Common myeloid progenitor, CD34-positive (primary cell): ENCODE measurements around the gene KIF17.

Experiments used
- CTCF ChIA-PET: fragments of 350-600 bp; sonication (Branson Sonifier 250); formaldehyde crosslinking; loops from one replicate; lab custom pipeline; 2021; ENCODE audit warnings: antibody characterized with exemption; lab: Charles Lee
- POLR2A ChIA-PET: fragments of 350-600 bp; sonication (Branson Sonifier 250); formaldehyde crosslinking; loops from one replicate; lab custom pipeline; 2021; ENCODE audit warnings: antibody characterized with exemption; lab: Charles Lee
- DNase-seq, 3 donors: peaks; one replicate each; pipeline versions ENCODE4 v3.0.0 to v3.0.0-alpha.2; 2013
- H3K27ac ChIP-seq, 2 experiments: 1 replicate in 1 of 2; 2 replicates in 1 of 2; pipeline ENCODE4 v1.7.0; 2013; ENCODE audit warnings: inconsistent platforms in 2 of 2, low read length in 2 of 2, mild to moderate bottlenecking in 2 of 2, low read depth in 1 of 2, moderate library complexity in 1 of 2; ENCODE audit not compliant: severe bottlenecking in 2 of 2, insufficient read depth in 1 of 2, poor library complexity in 1 of 2
- H3K27me3 ChIP-seq, 5 experiments: replicated peaks in 2 of 5; 1 replicate in 3 of 5; 2 replicates in 2 of 5; pipeline versions ENCODE4 v1.6.1 to v1.7.0; 2013; ENCODE audit warnings: low read length in 4 of 5, mild to moderate bottlenecking in 2 of 5, moderate library complexity in 2 of 5, inconsistent platforms in 1 of 5; ENCODE audit not compliant: insufficient read depth in 5 of 5, control insufficient read depth in 4 of 5
- H3K36me3 ChIP-seq, 4 experiments: 1 replicate in 2 of 4; 2 replicates in 2 of 4; pipeline versions ENCODE4 v1.6.1 to v1.7.0; 2013; ENCODE audit warnings: low read length in 3 of 4, control low read depth in 1 of 4, mild to moderate bottlenecking in 1 of 4; ENCODE audit not compliant: control insufficient read depth in 4 of 4, insufficient read depth in 4 of 4
- H3K4me1 ChIP-seq, 4 experiments: 1 replicate in 3 of 4; 2 replicates in 1 of 4; pipeline versions ENCODE4 v1.6.1 to v1.7.1; 2013; ENCODE audit warnings: low read length in 3 of 4, mild to moderate bottlenecking in 3 of 4, control low read depth in 1 of 4, inconsistent platforms in 1 of 4, moderate library complexity in 1 of 4; ENCODE audit not compliant: control insufficient read depth in 4 of 4, insufficient read depth in 4 of 4; ENCODE audit errors: control extremely low read depth in 1 of 4
- H3K4me3 ChIP-seq, 7 experiments: 1 replicate in 4 of 7; 2 replicates in 3 of 7; pipeline versions ENCODE4 v1.5.1 to v1.7.0; 2013; ENCODE audit warnings: mild to moderate bottlenecking in 7 of 7, low read length in 6 of 7, moderate library complexity in 6 of 7, inconsistent platforms in 2 of 7, low read depth in 2 of 7, control low read depth in 1 of 7; ENCODE audit not compliant: insufficient read depth in 4 of 7, control insufficient read depth in 1 of 7; ENCODE audit errors: extremely low read depth in 1 of 7
- H3K9me3 ChIP-seq, 5 experiments: 1 replicate in 4 of 5; 2 replicates in 1 of 5; pipeline versions ENCODE4 v1.6.1 to v1.7.1; 2013; ENCODE audit warnings: low read length in 4 of 5, mild to moderate bottlenecking in 2 of 5, inconsistent platforms in 1 of 5, low read depth in 1 of 5, moderate library complexity in 1 of 5; ENCODE audit not compliant: control insufficient read depth in 4 of 5, insufficient read depth in 2 of 5; ENCODE audit errors: control extremely low read depth in 1 of 5
- whole genome bisulfite sequencing: methylation state at CpG from one replicate; pipeline ENCODE4 v1.1.5; 2013; ENCODE audit not compliant: insufficient coverage; 5-methylcytosine and 5-hydroxymethylcytosine counted together

KIF17 gene

GRCh38 chr1:20634065-20634593 is 83.7 kb downstream of the KIF17 start:
- DNase-seq = peak in 2 of 3 donors; percentile 37 to 50
- WGBS = 0% methylated on average over 8 of the region's 11 CpGs
- peaks cover 6 to 15% (median 11%) of the 10 kb centered on the region in 4 experiments for H3K4me1 ChIP-seq
- peaks cover 1 to 16% (median 9%) of the 10 kb centered on the region in 4 experiments for H3K36me3 ChIP-seq
- H3K9me3 ChIP-seq = no peaks in the 10 kb centered on the region
- H3K4me3 ChIP-seq = peak overlapping the region in 6 of 7 experiments; percentile 80 to 95 (median 89)
- CTCF ChIA-PET = interaction anchor here (0.7 to 4.0 kb wide), 14 partner anchors 9 to 110 kb away, joined by 3 to 42 read pairs (median 5); partner anchors contain the start of gene CDA
- no peaks in the 10 kb centered on the region for H3K27me3 ChIP-seq
- POLR2A ChIA-PET = interaction anchor here (0.8 to 0.9 kb wide), 2 partner anchors 53 to 60 kb away, joined by 3 to 6 read pairs; no protein-coding TSS in a partner anchor
- peak overlapping the region; percentile 50 to 78 for H3K27ac ChIP-seq

- ChIA-PET POLR2A (interaction anchor here (0.8 to 0.9 kb wide), 2 partner anchors 53 to 59 kb away, joined by 3 to 6 read pairs; no protein-coding TSS in a partner anchor), CTCF (interaction anchor here (0.7 to 4.0 kb wide), 21 partner anchors 9 to 114 kb away, joined by 3 to 42 read pairs (median 5); partner anchors contain the start of gene CDA)
- no peaks in the 10 kb centered on the region for H3K27me3 ChIP-seq
Measured at GRCh38 chr1:20633190-20634064, 84.4 kb downstream of the KIF17 start, which contains the start of gene PINK1. PINK1 (plus strand) TSS chr1:20633458; CDS start chr1:20633549, 91 bp downstream.

DNA sequence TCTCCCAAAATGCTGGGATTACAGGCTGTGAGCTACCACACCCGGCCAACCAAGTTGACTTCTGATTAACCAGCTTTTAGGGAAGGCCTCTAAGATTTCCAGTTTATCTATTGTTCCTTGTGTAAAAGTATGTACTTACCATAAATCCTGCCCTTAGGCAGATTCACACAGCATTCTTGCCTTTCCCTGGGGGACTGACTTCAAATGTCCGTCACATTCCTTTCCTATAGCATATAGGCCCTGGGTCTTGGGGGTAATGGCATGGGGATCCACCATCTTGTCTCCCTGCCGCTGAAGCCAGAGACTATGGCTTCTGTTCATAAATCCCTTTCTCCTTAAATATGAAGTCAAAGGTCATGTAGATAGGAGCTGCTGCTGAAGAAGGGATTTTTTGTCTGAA is 85.4 kb downstream of the KIF17 start:
- 100% methylated on average over 1 of the region's 3 CpGs for WGBS
- CTCF ChIA-PET = interaction anchor here (0.9 to 4.0 kb wide), 14 partner anchors 13 to 113 kb away, joined by 3 to 42 read pairs (median 7); partner anchors contain the start of gene CDA
- Histone ChIP-seq H3K27ac (no peak overlapping the region), H3K27me3 (no peaks in the 10 kb centered on the region), H3K36me3 (peaks cover 0 to 3% (median 1%) of the 10 kb centered on the region in 4 experiments), H3K4me1 (peaks cover 6 to 15% (median 11%) of the 10 kb centered on the region in 4 experiments), H3K9me3 (no peaks in the 10 kb centered on the region), H3K4me3 (no peak overlapping the region)
- POLR2A ChIA-PET = interaction anchor here (0.6 kb wide), 1 partner anchor 57 kb away, joined by 3 read pairs; no protein-coding TSS in a partner anchor
- DNase-seq = no peak

More at GRCh38 chr1:20633190-20634064, 84.4 kb downstream of the KIF17 start, which contains the start of gene PINK1:
- peak; percentile 77 to 85 (median 84) for DNase-seq
- Histone ChIP-seq H3K4me1 (peaks cover 6 to 15% (median 11%) of the 10 kb centered on the region in 4 experiments), H3K4me3 (peak within 1 kb of the TSS; percentile 80 to 95 (median 86)), H3K27ac (peak within 1 kb of the TSS; percentile 50 to 78), H3K36me3 (peaks cover 0 to 13% (median 7%) of the 10 kb centered on the region in 4 experiments), H3K9me3 (no peaks in the 10 kb centered on the region)
- WGBS = under 1% methylated on average over 78 of the region's 93 CpGs

DNA sequence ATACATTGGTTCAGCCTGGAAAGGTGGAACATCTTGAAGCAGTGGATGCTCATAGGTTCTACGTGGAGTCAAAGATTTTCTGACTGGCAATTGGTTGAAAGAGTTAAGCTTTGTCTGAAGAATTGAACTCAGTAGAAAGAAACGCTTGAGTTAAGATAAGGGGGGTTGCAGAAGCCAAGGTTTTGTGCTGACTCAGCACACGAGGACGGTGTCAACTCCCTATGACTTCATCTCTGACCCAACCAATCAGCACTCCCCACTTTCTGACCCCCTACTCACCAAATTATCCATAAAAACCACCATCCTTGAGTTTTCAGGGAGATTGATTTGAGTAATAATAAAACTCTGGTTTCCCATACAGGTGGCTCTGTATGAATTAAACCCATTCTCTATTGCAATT is 87.1 kb downstream of the KIF17 start:
- ChIA-PET CTCF (interaction anchor here (1.2 to 2.4 kb wide), 7 partner anchors 8 to 107 kb away, joined by 3 to 9 read pairs (median 5); no protein-coding TSS in a partner anchor), POLR2A (no interaction called here)
- H3K36me3 ChIP-seq = no peaks in the 10 kb centered on the region
- no peak for DNase-seq
- no peak overlapping the region for H3K4me3 ChIP-seq
- H3K4me1 ChIP-seq = peaks cover 6 to 15% (median 11%) of the 10 kb centered on the region in 4 experiments
- no CpG with 5 or more reads among the region's 4 CpGs for WGBS
- H3K27ac ChIP-seq = no peak overlapping the region
- H3K9me3 ChIP-seq = no peaks in the 10 kb centered on the region
- H3K27me3 ChIP-seq = no peaks in the 10 kb centered on the region

DNA sequence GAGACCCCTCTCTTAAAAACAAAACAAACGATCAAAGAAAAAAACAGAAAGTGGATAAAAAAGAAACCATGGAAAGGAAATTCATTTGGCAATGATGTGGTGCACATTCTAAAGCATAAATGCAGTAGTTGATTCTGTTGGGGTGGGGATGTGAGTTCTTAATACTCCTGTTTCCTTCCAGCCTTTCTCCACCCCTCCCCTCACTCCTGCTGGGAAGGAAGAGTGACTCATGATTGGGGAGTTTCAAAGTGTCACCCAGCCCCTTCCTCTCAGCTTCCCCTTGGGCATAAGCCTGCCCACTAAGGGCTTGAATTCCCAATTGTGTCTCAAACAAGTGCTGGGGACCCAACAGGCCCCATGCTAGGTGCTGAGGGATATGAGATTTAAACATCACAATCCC is 91.3 kb downstream of the KIF17 start:
- H3K4me3 ChIP-seq = no peak overlapping the region
- H3K4me1 ChIP-seq = no peaks in the 10 kb centered on the region
- DNase-seq = no peak
- ChIA-PET CTCF (interaction anchor here (0.6 to 1.4 kb wide), 4 partner anchors 40 to 750 kb away, joined by 3 to 4 read pairs (median 3); no protein-coding TSS in a partner anchor), POLR2A (no interaction called here)
- no peaks in the 10 kb centered on the region for H3K36me3 ChIP-seq
- no peaks in the 10 kb centered on the region for H3K27me3 ChIP-seq
- H3K27ac ChIP-seq = no peak overlapping the region
- H3K9me3 ChIP-seq = no peaks in the 10 kb centered on the region
- no CpG with 5 or more reads among the region's 1 CpG for WGBS

DNA sequence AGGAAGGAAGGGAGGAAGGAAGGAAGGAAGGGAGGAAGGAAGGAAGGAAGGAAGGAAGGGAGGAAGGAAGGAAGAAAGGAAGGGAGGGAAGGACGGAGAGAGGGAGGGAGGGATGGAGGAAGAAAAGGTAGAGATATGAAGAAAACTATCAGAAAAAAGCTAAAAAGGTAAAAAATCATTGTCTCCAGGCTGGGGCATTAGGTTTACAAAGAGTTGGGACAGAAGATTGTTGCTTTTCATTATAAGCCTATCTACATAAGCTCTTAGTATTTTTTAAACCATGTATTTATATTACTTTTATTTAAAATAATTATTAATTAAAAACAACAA is 91.7 kb downstream of the KIF17 start:
- Histone ChIP-seq H3K4me3 (no peak overlapping the region), H3K36me3 (no peaks in the 10 kb centered on the region), H3K9me3 (no peaks in the 10 kb centered on the region), H3K4me1 (no peaks in the 10 kb centered on the region), H3K27me3 (no peaks in the 10 kb centered on the region), H3K27ac (no peak overlapping the region)
- ChIA-PET CTCF (interaction anchor here (1.0 to 1.4 kb wide), 3 partner anchors 39 to 103 kb away, joined by 3 to 4 read pairs (median 3); no protein-coding TSS in a partner anchor), POLR2A (no interaction called here)
- WGBS = no CpG with 5 or more reads among the region's 1 CpG
- DNase-seq = no peak
